ENCODE measurements around the gene RTF1.

- TF ChIP-seq POLR2AphosphoS5 (IDR thresholded peaks at IDR 0.05; ENCODE audit: borderline replicate concordance, low read depth, low read length), result no peak
- no peak for TF ChIP-seq EZH2 (IDR thresholded peaks at IDR 0.05)
Measured at GRCh38 chr15:41510728-41511127, 93.8 kb downstream of the RTF1 start.

Measured in SK-N-MC (cell line).